GM19351 (cell line): ENCODE measurements around the gene SPOP.
"Not testable (repeated sequence)": the region's sequence is repeated elsewhere in the genome, so short reads cannot be mapped to it uniquely, and the experiment has no call there.

Experiments
- ATAC-seq: cut with Tn5 transposase; IDR thresholded peaks from one replicate; pipeline ENCODE4 v1.9.1; 2021; ENCODE audit warnings: mild to moderate bottlenecking, moderate library complexity; ENCODE audit not compliant: unreplicated experiment

The SPOP gene

GRCh38 chr17:49554694-49555494 lies 123.0 kb downstream of the SPOP start:
- ATAC-seq, result no peak

- no peak for ATAC-seq
Measured at GRCh38 chr17:49553676-49554335, 124.1 kb downstream of the SPOP start.

GRCh38 chr17:49552070-49552751 lies 125.7 kb downstream of the SPOP start:
- no peak for ATAC-seq

GRCh38 chr17:49551221-49552069 lies 126.5 kb downstream of the SPOP start:
- ATAC-seq, result no peak

- ATAC-seq, result not testable (repeated sequence)
Measured at GRCh38 chr17:49550764-49551163, 127.1 kb downstream of the SPOP start.

- no peak for ATAC-seq
Measured at GRCh38 chr17:49549691-49550678, 127.9 kb downstream of the SPOP start.

- no peak for ATAC-seq
Measured at GRCh38 chr17:49549311-49549605, 128.6 kb downstream of the SPOP start.
